Natural killer cell (primary cell): Measurements from ENCODE around the gene CBY3. TPM values are rescaled to one million over a fixed set of nuclear protein-coding genes. Genes with fewer than 3 reads are reported as not detected.
A peak's percentile ranks its signal among the peaks of the same experiment; 100 is the strongest.

Source experiments
- ATAC-seq, 3 donors: fragments of 150-1000 bp in 2 of 3; fragments of 200-7000 bp in 1 of 3; cut with Tn5 transposase; 1 replicate in 1 of 3; 2 replicates in 2 of 3; pipeline ENCODE4 v1.10.0; 2021; ENCODE audit warnings: mild to moderate bottlenecking in 2 of 3, moderate library complexity in 2 of 3
- DNase-seq, 2 donors: peaks; one replicate each; pipeline versions ENCODE4 v3.0.0 to v3.0.0-alpha.2; 2013 to 2021; ENCODE audit warnings: mixed read lengths in 1 of 2
- H3K27ac ChIP-seq: one replicate; pipeline ENCODE4 v1.5.1; 2013; ENCODE audit warnings: mild to moderate bottlenecking, low read length
- H3K27me3 ChIP-seq: one replicate; pipeline ENCODE4 v1.6.1; 2013; ENCODE audit warnings: low read length; ENCODE audit not compliant: control insufficient read depth, insufficient read depth
- H3K36me3 ChIP-seq: one replicate; pipeline ENCODE4 v1.6.1; 2013; ENCODE audit warnings: low read length; ENCODE audit not compliant: control insufficient read depth, insufficient read depth
- H3K4me1 ChIP-seq: one replicate; pipeline ENCODE4 v1.6.1; 2013; ENCODE audit warnings: low read length; ENCODE audit not compliant: control insufficient read depth, insufficient read depth
- H3K4me3 ChIP-seq: one replicate; pipeline ENCODE4 v1.5.1; 2013; ENCODE audit warnings: low read length
- H3K9me3 ChIP-seq: one replicate; pipeline ENCODE4 v1.6.1; 2013; ENCODE audit warnings: low read length; ENCODE audit not compliant: control insufficient read depth, insufficient read depth
- H3K27ac Mint-ChIP-seq, 2 donors: one replicate each; pipeline ENCODE4 v1.8.0; 2022; ENCODE audit warnings: mild to moderate bottlenecking in 2 of 2, mixed read lengths in 2 of 2, moderate library complexity in 1 of 2
- H3K27me3 Mint-ChIP-seq, 2 donors: one replicate each; pipeline ENCODE4 v1.8.0; 2022; ENCODE audit warnings: low read depth in 2 of 2, mixed read lengths in 2 of 2
- H3K36me3 Mint-ChIP-seq: one replicate; pipeline ENCODE4 v1.8.0; 2022; ENCODE audit warnings: mixed read lengths
- H3K4me1 Mint-ChIP-seq, 2 donors: one replicate each; pipeline ENCODE4 v1.8.0; 2022; ENCODE audit warnings: mixed read lengths in 2 of 2
- H3K4me3 Mint-ChIP-seq: one replicate; pipeline ENCODE4 v1.8.0; 2022; ENCODE audit warnings: mild to moderate bottlenecking, moderate library complexity, mixed read lengths
- H3K9me3 Mint-ChIP-seq, 2 donors: one replicate each; pipeline ENCODE4 v1.8.0; 2022; ENCODE audit warnings: mixed read lengths in 2 of 2
- CTCF ChIP-seq: fragments of 200-600 bp; IDR thresholded peaks from one replicate; pipeline ENCODE4 v1.8.0; 2022; ENCODE audit warnings: antibody characterized with exemption
- WGBS: methylation state at CpG from one replicate; pipeline ENCODE4 v1.1.7; 2013; ENCODE audit warnings: missing lambda C conversion rate; ENCODE audit not compliant: insufficient coverage; 5-methylcytosine and 5-hydroxymethylcytosine counted together
- intact Hi-C: fragments of 100-400 bp; cut with micrococcal nuclease; formaldehyde crosslinking; loops from one replicate; pipeline ENCODE4 v1.14.2; 2022
- total RNA-seq, 4 donors: library from RNA; stranded (reverse); fragments of 120-200 nt in 1 of 4; gene quantifications; one replicate each; pipeline versions ENCODE4 v1.2.3 to v1.2.4, GENCODE V29; 2013 to 2022

Gene CBY3
- total RNA-seq, 3 donors from 2014 or later (not counting 1 experiment from before 2014, with no cell fraction given) = not detected

GRCh38 chr5:179729303-179729702 lies 48.5 kb upstream of the CBY3 start:
- intact Hi-C loops = no loop called here
- Histone ChIP-seq H3K27ac (no peak overlapping the region), H3K9me3 (no peaks in the 10 kb centered on the region), H3K4me3 (no peak overlapping the region), H3K36me3 (peaks cover 54% of the 10 kb centered on the region), H3K4me1 (peaks cover 13% of the 10 kb centered on the region), H3K27me3 (no peaks in the 10 kb centered on the region)
- peaks cover 32% of the 10 kb centered on the region for H3K36me3 Mint-ChIP-seq
- H3K4me3 Mint-ChIP-seq = no peak overlapping the region
- H3K27me3 Mint-ChIP-seq = no peaks in the 10 kb centered on the region
- H3K27ac Mint-ChIP-seq = peak overlapping the region; percentile 11 to 50
- H3K4me1 Mint-ChIP-seq = peaks cover 17 to 26% of the 10 kb centered on the region in 2 donors
- TF ChIP-seq CTCF = no peak
- DNase-seq (no peak), ATAC-seq (no peak)
- H3K9me3 Mint-ChIP-seq = no peaks in the 10 kb centered on the region
- WGBS = 97% methylated on average over 2 of the region's 4 CpGs

DNA sequence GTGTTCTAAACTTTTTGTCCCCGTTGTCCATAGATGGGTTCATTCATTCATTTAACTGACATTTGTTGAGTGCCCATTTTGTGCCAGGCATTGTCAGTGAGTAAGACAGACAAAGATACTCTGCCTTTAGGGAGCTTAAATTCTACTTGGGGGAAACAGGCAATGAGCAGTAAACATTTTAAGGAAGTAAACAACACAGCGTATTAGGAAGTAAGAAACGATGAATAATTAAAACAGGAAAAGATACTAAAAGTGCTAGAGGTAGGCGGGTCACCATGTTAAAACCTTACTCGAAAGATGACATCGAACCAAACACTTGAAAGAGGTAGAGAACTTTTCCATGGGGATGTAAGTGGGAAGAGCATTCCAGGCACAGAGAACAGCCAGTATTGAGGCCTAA lies 46.3 kb upstream of the CBY3 start:
- Histone ChIP-seq H3K27me3 (no peaks in the 10 kb centered on the region), H3K27ac (no peak overlapping the region), H3K36me3 (peaks cover 76% of the 10 kb centered on the region), H3K4me3 (no peak overlapping the region), H3K9me3 (no peaks in the 10 kb centered on the region), H3K4me1 (peaks cover 5% of the 10 kb centered on the region)
- peaks cover 6 to 20% of the 10 kb centered on the region in 2 donors for H3K4me1 Mint-ChIP-seq
- no peaks in the 10 kb centered on the region for H3K9me3 Mint-ChIP-seq
- no peaks in the 10 kb centered on the region for H3K27me3 Mint-ChIP-seq
- TF ChIP-seq CTCF = no peak
- intact Hi-C loops = no loop called here
- no peak for DNase-seq
- peak overlapping the region; percentile 7 to 80 for H3K27ac Mint-ChIP-seq
- no peak for ATAC-seq
- no peak overlapping the region for H3K4me3 Mint-ChIP-seq
- peaks cover 54% of the 10 kb centered on the region for H3K36me3 Mint-ChIP-seq
- 88% methylated on average over 6 of the region's 6 CpGs for WGBS

DNA sequence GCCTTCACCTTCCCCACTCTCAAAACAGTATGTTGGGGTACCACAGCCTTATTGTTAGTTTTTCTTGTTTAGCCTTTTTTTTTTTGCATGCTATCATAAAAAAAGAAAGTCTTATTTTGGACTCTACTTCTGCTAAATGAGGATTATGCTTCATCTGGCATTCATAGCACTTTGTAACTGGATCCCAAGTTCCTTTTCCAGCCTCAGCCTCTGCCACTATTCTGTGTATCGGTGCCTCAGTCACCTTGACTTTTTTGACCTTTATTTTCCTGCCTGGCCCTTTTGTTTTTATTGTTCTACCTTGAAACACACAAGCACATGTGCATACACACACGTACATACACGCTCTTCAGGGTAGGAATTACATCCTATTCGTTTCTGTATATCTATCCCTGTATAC lies 43.3 kb upstream of the CBY3 start:
- peaks cover 80% of the 10 kb centered on the region for H3K36me3 ChIP-seq
- no peaks in the 10 kb centered on the region for H3K27me3 ChIP-seq
- 100% methylated on average over 4 of the region's 4 CpGs for WGBS
- H3K9me3 ChIP-seq = no peaks in the 10 kb centered on the region
- DNase-seq = no peak
- TF ChIP-seq CTCF = no peak
- no peaks in the 10 kb centered on the region for H3K9me3 Mint-ChIP-seq
- peaks cover 39% of the 10 kb centered on the region for H3K36me3 Mint-ChIP-seq
- H3K4me3 ChIP-seq = no peak overlapping the region
- H3K27me3 Mint-ChIP-seq = no peaks in the 10 kb centered on the region
- intact Hi-C loops = no loop called here
- H3K4me1 Mint-ChIP-seq = peaks cover 0 to 15% of the 10 kb centered on the region in 2 donors
- no peak overlapping the region for H3K27ac ChIP-seq
- no peaks in the 10 kb centered on the region for H3K4me1 ChIP-seq
- peak overlapping the region in 1 of 2 donors; percentile 1 for H3K27ac Mint-ChIP-seq
- no peak for ATAC-seq
- H3K4me3 Mint-ChIP-seq = no peak overlapping the region

- H3K4me1 Mint-ChIP-seq = peaks cover 0 to 17% of the 10 kb centered on the region in 2 donors
- H3K4me1 ChIP-seq = no peaks in the 10 kb centered on the region
- ATAC-seq = no peak
Measured at GRCh38 chr5:179720222-179720621, 39.4 kb upstream of the CBY3 start.

More at GRCh38 chr5:179720222-179720621, 39.4 kb upstream of the CBY3 start:
- Histone ChIP-seq H3K4me3 (no peak overlapping the region), H3K36me3 (peaks cover 78% of the 10 kb centered on the region), H3K27ac (no peak overlapping the region), H3K9me3 (no peaks in the 10 kb centered on the region), H3K27me3 (no peaks in the 10 kb centered on the region)
- H3K4me3 Mint-ChIP-seq = no peak overlapping the region
- H3K27ac Mint-ChIP-seq = no peak overlapping the region
- no peaks in the 10 kb centered on the region for H3K9me3 Mint-ChIP-seq
- WGBS = 100% methylated on average over 2 of the region's 2 CpGs
- H3K36me3 Mint-ChIP-seq = peaks cover 27% of the 10 kb centered on the region
- TF ChIP-seq CTCF = no peak
- no peak for DNase-seq
- no peaks in the 10 kb centered on the region for H3K27me3 Mint-ChIP-seq
- intact Hi-C loops = no loop called here
